HG02943 (cell line): ENCODE data around the gene SARS1.

Source experiments
- ATAC-seq: cut with Tn5 transposase; IDR thresholded peaks from one replicate; pipeline ENCODE4 v1.9.1; 2021; ENCODE audit warnings: mild to moderate bottlenecking, low read depth, moderate library complexity; ENCODE audit not compliant: unreplicated experiment

SARS1 gene

DNA sequence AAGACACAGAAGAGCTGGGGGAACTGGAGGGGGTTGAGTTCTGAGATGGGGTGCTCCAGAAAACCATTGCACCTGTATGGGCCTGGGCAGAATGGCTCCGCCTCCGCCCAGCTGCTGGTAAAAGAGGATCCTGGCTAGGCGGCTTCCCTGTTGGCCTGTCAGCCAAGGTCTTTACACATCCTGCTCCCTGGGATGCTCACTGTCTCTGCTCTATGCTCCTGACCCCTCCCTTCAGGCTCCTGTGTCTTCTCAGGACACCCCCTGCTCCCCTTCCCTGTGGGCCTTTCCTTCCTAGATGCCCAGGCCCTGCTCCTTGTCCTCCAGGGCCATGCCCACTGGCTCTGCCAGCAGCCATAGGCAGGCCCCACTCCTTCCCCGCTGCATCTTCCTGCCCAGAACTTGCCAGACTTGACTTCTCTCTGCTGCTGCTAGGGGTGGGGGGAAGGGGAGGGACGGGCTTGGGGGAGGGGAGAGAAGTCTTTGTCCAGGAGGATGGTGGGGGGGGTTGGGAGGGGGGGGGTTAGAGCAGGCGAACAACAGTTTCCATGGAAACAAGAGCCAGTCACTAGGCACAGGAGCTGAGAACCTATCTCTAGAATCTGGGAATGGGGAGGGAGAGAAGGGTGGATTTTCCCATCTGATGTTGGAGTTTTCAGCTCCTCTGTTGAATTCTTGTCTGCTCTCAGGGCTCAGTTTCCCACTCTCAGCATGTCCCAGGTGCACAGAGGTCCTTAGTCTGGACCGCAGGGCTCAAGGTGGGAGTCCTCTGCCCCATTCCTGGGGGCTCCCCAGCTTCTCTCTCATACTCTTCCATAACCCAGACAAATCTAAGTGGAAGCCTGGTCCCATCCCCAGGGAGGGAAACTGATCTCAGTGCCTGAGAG is 46.2 kb downstream of the SARS1 start:
- no peak for ATAC-seq

- ATAC-seq, result no peak
Measured at GRCh38 chr1:109261006-109261405, 47.3 kb downstream of the SARS1 start.

DNA sequence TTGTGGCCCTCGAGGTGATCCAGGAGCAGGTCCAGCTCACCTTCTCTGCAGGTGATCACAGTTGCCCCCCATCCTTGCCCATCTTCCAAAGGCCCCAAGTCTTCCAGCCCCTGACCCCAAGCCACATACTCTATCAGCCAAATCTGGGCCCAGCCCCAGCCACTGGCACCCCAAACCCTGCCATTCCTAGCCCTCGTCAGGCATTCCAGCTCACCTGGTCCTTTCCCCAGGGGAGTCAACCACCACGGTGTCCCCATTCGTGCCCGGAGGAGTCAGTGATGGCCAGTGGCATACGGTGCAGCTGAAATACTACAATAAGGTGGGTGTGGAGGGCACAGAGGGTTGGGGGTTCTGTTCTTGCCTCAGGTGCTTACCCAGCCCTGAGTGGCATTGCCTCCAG is 47.9 kb downstream of the SARS1 start:
- no peak for ATAC-seq

DNA sequence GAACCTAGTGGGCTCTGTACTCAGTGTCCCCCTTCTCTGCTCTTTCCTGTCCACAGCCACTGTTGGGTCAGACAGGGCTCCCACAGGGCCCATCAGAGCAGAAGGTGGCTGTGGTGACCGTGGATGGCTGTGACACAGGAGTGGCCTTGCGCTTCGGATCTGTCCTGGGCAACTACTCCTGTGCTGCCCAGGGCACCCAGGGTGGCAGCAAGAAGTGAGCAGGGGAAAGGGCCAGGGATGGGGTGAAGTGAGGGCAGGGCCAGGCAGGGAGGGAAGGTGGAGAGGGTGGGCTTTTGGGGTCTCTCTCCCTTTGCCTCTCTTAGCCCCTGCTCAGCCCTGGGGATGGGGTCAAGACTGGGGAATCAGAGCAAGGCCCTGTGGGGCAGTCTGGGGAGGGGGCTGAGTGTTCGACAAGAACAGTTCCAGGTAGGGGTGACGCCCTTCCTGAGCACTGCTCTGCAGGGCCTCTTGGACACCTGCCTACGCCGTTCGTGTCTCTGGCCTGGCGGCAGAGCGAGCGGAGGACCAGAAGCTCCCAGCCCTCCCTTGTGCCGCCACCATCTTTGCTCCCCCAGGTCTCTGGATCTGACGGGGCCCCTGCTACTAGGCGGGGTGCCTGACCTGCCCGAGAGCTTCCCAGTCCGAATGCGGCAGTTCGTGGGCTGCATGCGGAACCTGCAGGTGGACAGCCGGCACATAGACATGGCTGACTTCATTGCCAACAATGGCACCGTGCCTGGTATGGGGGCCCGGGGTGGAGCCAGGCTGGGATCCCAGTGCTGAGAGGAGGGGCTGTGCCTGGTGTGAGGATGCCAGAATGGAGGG is 48.7 kb downstream of the SARS1 start:
- no peak for ATAC-seq

DNA sequence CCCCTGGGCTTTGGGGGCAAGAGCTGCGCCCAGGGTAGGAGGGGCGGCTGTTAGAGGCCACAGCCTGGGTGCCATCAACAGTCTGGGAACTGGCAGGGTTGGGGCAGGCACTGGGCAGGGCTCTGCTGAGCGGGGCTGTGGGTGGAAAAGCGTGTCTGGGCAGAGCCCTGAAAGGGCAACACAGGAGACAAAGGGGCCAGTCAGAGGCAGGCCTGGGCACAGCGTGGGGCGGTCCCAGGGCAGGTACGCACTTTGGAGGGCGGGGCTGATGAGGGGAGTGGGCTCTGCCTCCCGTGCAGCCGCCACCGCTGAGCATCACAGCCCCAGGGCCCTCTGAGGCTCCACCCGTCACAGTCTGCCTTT is 49.5 kb downstream of the SARS1 start:
- no peak for ATAC-seq

GRCh38 chr1:109263597-109264378 is 50.1 kb downstream of the SARS1 start:
- ATAC-seq, result no peak

DNA sequence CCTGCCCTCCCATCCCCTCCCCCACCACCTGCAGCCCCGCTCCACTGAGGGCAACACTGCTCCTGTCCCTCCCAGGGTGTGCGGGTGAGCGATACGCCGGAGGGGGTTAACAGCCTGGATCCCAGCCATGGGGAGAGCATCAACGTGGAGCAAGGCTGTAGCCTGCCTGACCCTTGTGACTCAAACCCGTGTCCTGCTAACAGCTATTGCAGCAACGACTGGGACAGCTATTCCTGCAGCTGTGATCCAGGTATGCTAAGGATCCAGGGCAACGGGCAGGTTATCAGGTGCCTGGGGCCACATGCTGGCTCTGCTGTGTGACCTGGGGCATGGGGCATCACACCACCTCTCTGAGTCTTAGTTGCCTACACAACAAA is 50.6 kb downstream of the SARS1 start:
- ATAC-seq, result no peak

GRCh38 chr1:109265016-109265415 is 51.3 kb downstream of the SARS1 start:
- no peak for ATAC-seq

DNA sequence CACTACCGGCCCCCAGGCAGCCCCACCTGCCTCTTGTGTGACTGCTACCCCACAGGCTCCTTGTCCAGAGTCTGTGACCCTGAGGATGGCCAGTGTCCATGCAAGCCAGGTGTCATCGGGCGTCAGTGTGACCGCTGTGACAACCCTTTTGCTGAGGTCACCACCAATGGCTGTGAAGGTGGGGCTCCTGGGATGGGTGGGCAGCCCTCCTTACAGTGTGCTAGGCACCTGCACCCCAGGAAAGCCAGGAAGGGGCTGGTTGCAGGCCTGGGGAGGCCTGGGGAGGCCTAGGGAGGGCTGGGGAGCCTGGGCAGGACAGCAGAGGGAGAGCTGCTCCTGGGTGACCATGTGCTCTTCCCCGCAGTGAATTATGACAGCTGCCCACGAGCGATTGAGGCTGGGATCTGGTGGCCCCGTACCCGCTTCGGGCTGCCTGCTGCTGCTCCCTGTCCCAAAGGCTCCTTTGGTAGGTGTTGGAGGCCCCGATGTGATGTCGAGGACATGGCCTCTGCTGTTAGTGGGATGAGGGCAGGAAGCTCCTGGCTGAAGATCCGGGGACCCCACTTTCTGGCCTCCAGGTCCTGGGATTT is 52.1 kb downstream of the SARS1 start:
- ATAC-seq, result no peak

DNA sequence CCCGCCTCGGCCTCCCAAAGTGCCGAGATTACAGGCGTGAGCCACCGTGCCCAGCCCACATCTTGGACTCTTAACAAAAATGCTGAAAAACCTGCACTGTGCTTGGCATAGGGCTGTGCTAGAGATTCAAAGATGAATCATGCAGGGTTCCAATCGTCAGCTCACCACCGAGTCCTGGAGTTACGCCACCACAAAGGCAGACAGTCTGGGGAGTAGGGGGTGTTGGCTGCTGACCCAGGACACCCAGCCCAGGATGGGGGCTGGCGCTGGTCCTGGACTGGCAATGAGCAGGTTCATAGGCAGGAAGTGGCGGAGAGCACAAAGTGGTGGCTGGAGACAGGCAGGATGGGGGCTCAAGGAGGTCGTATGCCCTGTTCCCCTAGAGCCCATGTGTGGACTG is 53.2 kb downstream of the SARS1 start:
- no peak for ATAC-seq

DNA sequence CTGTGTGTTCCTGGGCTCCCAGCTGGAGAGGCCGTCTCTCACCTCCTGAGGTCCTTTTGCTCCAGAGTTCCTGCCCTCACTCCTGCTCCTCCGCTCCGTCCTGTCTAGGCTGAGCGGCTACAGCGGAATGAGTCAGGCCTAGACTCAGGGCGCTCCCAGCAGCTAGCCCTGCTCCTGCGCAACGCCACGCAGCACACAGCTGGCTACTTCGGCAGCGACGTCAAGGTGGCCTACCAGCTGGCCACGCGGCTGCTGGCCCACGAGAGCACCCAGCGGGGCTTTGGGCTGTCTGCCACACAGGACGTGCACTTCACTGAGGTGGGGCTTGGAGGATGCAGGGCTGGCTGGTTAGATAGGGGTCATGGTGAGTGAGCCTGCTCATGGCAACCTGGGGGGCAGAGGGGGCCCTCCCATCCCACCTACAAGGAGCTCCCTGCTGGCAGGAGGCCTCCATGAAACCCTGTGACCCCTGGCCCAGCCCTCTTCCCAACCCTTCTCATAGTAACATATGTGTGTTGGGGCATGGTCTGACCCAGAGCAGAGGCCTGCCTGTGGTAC is 54.1 kb downstream of the SARS1 start:
- no peak for ATAC-seq

GRCh38 chr1:109268431-109269211 is 54.9 kb downstream of the SARS1 start:
- ATAC-seq, result no peak

DNA sequence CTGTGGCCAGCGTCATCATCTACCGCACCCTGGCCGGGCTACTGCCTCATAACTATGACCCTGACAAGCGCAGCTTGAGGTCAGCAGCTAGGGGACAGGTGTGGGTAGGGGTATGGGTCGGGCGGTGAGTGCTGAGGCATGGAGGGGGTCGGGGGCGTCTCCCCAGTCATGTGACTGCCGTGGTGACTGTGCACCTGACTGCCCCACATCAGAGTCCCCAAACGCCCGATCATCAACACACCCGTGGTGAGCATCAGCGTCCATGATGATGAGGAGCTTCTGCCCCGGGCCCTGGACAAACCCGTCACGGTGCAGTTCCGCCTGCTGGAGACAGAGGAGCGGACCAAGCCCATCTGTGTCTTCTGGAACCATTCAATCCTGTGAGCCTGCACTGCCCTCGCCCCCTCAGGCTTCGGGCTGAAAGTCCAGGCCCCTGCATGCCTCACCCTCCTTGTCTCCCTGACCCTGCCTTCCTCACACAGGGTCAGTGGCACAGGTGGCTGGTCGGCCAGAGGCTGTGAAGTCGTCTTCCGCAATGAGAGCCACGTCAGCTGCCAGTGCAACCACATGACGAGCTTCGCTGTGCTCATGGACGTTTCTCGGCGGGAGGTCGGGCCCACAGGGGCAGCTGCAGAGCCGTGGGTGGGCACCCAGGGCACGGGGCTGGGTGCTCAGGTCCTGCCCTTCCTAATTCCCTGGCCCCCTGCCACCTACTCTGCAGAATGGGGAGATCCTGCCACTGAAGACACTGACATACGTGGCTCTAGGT is 55.7 kb downstream of the SARS1 start:
- no peak for ATAC-seq

DNA sequence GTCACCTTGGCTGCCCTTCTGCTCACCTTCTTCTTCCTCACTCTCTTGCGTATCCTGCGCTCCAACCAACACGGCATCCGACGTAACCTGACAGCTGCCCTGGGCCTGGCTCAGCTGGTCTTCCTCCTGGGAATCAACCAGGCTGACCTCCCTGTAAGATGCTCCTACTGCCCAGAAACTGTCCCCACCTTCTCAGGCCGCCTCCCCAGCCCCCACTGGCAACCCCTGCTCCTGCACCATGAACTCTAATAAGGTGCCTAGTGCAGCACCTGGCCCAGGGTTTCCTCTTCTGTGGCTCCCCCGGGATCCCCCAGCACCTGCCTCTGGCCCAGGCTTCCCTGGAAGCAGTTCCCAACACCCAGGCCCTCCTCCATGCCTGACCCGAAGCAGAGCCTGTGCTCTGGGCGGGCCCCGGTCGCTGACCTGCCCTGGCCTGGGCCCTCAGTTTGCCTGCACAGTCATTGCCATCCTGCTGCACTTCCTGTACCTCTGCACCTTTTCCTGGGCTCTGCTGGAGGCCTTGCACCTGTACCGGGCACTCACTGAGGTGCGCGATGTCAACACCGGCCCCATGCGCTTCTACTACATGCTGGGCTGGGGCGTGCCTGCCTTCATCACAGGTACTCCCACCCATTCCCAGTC is 56.4 kb downstream of the SARS1 start:
- ATAC-seq, result no peak

DNA sequence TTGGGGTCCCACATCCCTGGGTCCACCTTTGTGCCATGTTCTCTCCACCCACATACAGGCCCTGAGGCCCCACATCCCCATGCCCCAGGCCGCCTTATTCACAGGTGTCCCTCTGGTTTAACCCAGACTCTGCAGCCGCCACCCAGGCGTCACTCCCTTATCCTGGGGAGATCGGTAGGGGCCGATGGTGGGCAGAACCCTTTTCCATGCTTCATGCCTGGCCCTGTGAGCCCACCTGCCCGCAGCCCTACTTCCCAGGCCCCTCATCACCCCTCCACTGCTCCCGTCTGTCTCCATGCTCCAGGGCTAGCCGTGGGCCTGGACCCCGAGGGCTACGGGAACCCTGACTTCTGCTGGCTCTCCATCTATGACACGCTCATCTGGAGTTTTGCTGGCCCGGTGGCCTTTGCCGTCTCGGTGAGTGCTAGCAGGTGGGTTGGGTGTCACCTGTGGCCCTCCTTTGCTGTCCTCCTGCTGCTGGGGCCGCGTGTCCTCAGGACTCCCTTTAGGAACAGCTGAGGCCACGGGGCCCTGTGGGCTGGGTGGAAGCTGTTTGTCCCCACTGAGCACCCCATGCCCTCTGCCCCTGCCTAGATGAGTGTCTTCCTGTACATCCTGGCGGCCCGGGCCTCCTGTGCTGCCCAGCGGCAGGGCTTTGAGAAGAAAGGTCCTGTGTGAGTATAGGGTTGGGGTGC is 57.1 kb downstream of the SARS1 start:
- ATAC-seq, result no peak

- no peak for ATAC-seq
Measured at GRCh38 chr1:109271458-109271857, 57.7 kb downstream of the SARS1 start.

GRCh38 chr1:109272021-109272799 is 58.5 kb downstream of the SARS1 start:
- ATAC-seq, result no peak
